ENCODE measurements around the gene POLD3. TPM values are rescaled to one million over a fixed set of nuclear protein-coding genes. Genes with fewer than 3 reads are reported as not detected.

The POLD3 gene
- total RNA-seq, 2 donors from 2014 or later, result 38.5 to 52.2 TPM

DNA sequence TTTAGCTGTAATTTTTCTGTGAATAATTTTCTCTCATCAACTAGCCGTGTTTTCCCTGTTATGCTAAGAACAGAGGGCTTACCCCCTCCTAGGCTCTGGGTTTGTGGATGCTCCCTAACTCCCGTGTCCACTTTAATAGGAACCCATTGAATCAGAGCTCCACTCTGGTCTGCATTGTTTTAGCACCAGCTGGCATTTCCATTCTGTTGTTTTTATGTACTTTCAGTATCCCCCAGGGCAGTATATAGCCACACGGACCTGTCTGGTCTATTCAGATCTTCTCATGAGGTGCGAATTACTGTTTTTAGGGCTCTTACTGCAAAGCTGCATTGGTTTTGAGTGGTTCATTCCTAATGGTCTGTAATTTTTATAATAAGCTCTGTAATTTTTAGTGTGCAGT is 16.0 kb downstream of the POLD3 start:
- TF ChIP-seq, protein P1, sequence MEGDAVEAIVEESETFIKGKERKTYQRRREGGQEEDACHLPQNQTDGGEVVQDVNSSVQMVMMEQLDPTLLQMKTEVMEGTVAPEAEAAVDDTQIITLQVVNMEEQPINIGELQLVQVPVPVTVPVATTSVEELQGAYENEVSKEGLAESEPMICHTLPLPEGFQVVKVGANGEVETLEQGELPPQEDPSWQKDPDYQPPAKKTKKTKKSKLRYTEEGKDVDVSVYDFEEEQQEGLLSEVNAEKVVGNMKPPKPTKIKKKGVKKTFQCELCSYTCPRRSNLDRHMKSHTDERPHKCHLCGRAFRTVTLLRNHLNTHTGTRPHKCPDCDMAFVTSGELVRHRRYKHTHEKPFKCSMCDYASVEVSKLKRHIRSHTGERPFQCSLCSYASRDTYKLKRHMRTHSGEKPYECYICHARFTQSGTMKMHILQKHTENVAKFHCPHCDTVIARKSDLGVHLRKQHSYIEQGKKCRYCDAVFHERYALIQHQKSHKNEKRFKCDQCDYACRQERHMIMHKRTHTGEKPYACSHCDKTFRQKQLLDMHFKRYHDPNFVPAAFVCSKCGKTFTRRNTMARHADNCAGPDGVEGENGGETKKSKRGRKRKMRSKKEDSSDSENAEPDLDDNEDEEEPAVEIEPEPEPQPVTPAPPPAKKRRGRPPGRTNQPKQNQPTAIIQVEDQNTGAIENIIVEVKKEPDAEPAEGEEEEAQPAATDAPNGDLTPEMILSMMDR (conservative IDR thresholded peaks at IDR 0.05), result no peak
- Histone ChIP-seq H3K4me3 (ENCODE audit: low read length) (no peak overlapping the region), H3K4me1 (ENCODE audit: control insufficient read depth, insufficient read depth, low read length) (no peaks in the 10 kb centered on the region), H3K27me3 (ENCODE audit: control insufficient read depth, insufficient read depth, low read length, poor library complexity, severe bottlenecking) (no peaks in the 10 kb centered on the region), H3K36me3 (ENCODE audit: control insufficient read depth, insufficient read depth, low read length) (peaks cover 60% of the 10 kb centered on the region), H3K9ac (ENCODE audit: extremely low read depth, low read length, poor library complexity, severe bottlenecking) (no peak overlapping the region), H3K9me3 (ENCODE audit: control insufficient read depth, low read length) (no peaks in the 10 kb centered on the region), H3K27ac (ENCODE audit: low read depth, low read length) (no peak overlapping the region)
- H3K9me3 Mint-ChIP-seq, result no peaks in the 10 kb centered on the region
- no peaks in the 10 kb centered on the region for H3K27me3 Mint-ChIP-seq (ENCODE audit: insufficient read depth)
- H3K36me3 Mint-ChIP-seq (ENCODE audit: low read depth), result peaks cover 53% of the 10 kb centered on the region
- no peak overlapping the region for H3K4me3 Mint-ChIP-seq
- no peak for DNase-seq
- WGBS, 2 experiments (ENCODE audit: insufficient coverage in 1 of 2, insufficient read length in 1 of 2), result 97 to 100% methylated on average over 2 to 4 of the region's 4 CpGs
- no peaks in the 10 kb centered on the region for H3K4me1 Mint-ChIP-seq
- H3K27ac Mint-ChIP-seq, result no peak overlapping the region

- no peak for DNase-seq
These were observed 19.0 kb downstream of the POLD3 start for GRCh38 chr11:74611369-74611861.

GRCh38 chr11:74612877-74613276 is 20.5 kb downstream of the POLD3 start:
- peaks cover 47% of the 10 kb centered on the region for H3K36me3 Mint-ChIP-seq (ENCODE audit: low read depth)
- Histone ChIP-seq H3K4me1 (ENCODE audit: control insufficient read depth, insufficient read depth, low read length) (no peaks in the 10 kb centered on the region), H3K4me3 (ENCODE audit: low read length) (no peak overlapping the region), H3K27ac (ENCODE audit: low read depth, low read length) (no peak overlapping the region), H3K9me3 (ENCODE audit: control insufficient read depth, low read length) (no peaks in the 10 kb centered on the region), H3K27me3 (ENCODE audit: control insufficient read depth, insufficient read depth, low read length, poor library complexity, severe bottlenecking) (no peaks in the 10 kb centered on the region), H3K36me3 (ENCODE audit: control insufficient read depth, insufficient read depth, low read length) (peaks cover 69% of the 10 kb centered on the region), H3K9ac (ENCODE audit: extremely low read depth, low read length, poor library complexity, severe bottlenecking) (no peak overlapping the region)
- no peaks in the 10 kb centered on the region for H3K4me1 Mint-ChIP-seq
- no peaks in the 10 kb centered on the region for H3K27me3 Mint-ChIP-seq (ENCODE audit: insufficient read depth)
- TF ChIP-seq, protein P1 (conservative IDR thresholded peaks at IDR 0.05), result no peak
- no peak for DNase-seq
- H3K9me3 Mint-ChIP-seq, result no peaks in the 10 kb centered on the region
- H3K4me3 Mint-ChIP-seq, result no peak overlapping the region
- H3K27ac Mint-ChIP-seq, result no peak overlapping the region
- WGBS, 2 experiments (ENCODE audit: insufficient coverage in 1 of 2, insufficient read length in 1 of 2), result 85 to 95% methylated on average over 3 of the region's 3 CpGs

More at GRCh38 chr11:74611369-74611861, 19.0 kb downstream of the POLD3 start:
- TF ChIP-seq, protein P1 (conservative IDR thresholded peaks at IDR 0.05), result peak; percentile 71
- Histone ChIP-seq H3K4me3 (ENCODE audit: low read length) (no peak overlapping the region), H3K9me3 (ENCODE audit: control insufficient read depth, low read length) (no peaks in the 10 kb centered on the region), H3K36me3 (ENCODE audit: control insufficient read depth, insufficient read depth, low read length) (peaks cover 62% of the 10 kb centered on the region), H3K27me3 (ENCODE audit: control insufficient read depth, insufficient read depth, low read length, poor library complexity, severe bottlenecking) (no peaks in the 10 kb centered on the region), H3K4me1 (ENCODE audit: control insufficient read depth, insufficient read depth, low read length) (no peaks in the 10 kb centered on the region), H3K9ac (ENCODE audit: extremely low read depth, low read length, poor library complexity, severe bottlenecking) (no peak overlapping the region), H3K27ac (ENCODE audit: low read depth, low read length) (no peak overlapping the region)
- H3K27me3 Mint-ChIP-seq (ENCODE audit: insufficient read depth), result no peaks in the 10 kb centered on the region
- H3K4me1 Mint-ChIP-seq, result no peaks in the 10 kb centered on the region
- H3K27ac Mint-ChIP-seq, result no peak overlapping the region
- 84% methylated on average over 1 of the region's 2 CpGs; no CpG with 5 or more reads in 1 of the 2 experiments for WGBS, 2 experiments (ENCODE audit: insufficient coverage in 1 of 2, insufficient read length in 1 of 2)
- H3K9me3 Mint-ChIP-seq, result no peaks in the 10 kb centered on the region
- peaks cover 40% of the 10 kb centered on the region for H3K36me3 Mint-ChIP-seq (ENCODE audit: low read depth)
- H3K4me3 Mint-ChIP-seq, result no peak overlapping the region

Measured in endodermal cell (in vitro differentiated cells).